ENCODE results near the gene RNF115.

DNA sequence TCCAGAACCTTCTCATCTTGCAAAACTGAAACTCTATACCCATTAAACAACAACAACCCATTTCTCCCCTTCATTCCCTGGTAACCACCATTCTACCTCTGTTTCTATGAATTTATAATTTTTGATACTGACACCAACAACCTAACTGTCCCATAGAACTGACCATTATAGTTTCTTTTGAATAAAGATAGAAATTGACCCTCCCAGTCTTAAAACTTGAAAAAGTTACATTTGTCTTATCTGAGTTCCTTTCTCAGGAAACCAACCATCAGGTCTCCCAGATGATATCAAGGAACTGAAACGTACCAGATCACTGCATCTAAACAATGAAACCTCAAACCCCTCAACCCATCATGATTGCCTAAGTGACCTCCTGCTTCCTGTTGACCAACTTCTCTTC, 27.1 kb downstream of the RNF115 start:
- TF ChIP-seq, protein P1, sequence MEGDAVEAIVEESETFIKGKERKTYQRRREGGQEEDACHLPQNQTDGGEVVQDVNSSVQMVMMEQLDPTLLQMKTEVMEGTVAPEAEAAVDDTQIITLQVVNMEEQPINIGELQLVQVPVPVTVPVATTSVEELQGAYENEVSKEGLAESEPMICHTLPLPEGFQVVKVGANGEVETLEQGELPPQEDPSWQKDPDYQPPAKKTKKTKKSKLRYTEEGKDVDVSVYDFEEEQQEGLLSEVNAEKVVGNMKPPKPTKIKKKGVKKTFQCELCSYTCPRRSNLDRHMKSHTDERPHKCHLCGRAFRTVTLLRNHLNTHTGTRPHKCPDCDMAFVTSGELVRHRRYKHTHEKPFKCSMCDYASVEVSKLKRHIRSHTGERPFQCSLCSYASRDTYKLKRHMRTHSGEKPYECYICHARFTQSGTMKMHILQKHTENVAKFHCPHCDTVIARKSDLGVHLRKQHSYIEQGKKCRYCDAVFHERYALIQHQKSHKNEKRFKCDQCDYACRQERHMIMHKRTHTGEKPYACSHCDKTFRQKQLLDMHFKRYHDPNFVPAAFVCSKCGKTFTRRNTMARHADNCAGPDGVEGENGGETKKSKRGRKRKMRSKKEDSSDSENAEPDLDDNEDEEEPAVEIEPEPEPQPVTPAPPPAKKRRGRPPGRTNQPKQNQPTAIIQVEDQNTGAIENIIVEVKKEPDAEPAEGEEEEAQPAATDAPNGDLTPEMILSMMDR (conservative IDR thresholded peaks at IDR 0.05 in 1 of 2, IDR thresholded peaks at IDR 0.05 in 1 of 2; ENCODE audit: extremely low read depth in 1 of 2, insufficient read depth in 1 of 2, low read depth in 1 of 2, low read length in 2 of 2) = no peak
- no peak for TF ChIP-seq EZH2 (IDR thresholded peaks at IDR 0.05; ENCODE audit: borderline replicate concordance, low read length)

All from mammary epithelial cell (primary cell).